ENCODE measurements around the gene RAE1.

The RAE1 gene

GRCh38 chr20:57317789-57318371 is 33.2 kb upstream of the RAE1 start:
- TF ChIP-seq GATA2 (IDR thresholded peaks at IDR 0.05; ENCODE audit: low read depth, low read length) (no peak), GATA3 (IDR thresholded peaks at IDR 0.05; ENCODE audit: low read depth, low read length) (no peak)

- no peak for TF ChIP-seq GATA2 (IDR thresholded peaks at IDR 0.05; ENCODE audit: low read depth, low read length)
- TF ChIP-seq GATA3 (IDR thresholded peaks at IDR 0.05; ENCODE audit: low read depth, low read length) = no peak
Observed at GRCh38 chr20:57319584-57319983, 31.5 kb upstream of the RAE1 start.

- TF ChIP-seq GATA2 (IDR thresholded peaks at IDR 0.05; ENCODE audit: low read depth, low read length) = no peak
- no peak for TF ChIP-seq GATA3 (IDR thresholded peaks at IDR 0.05; ENCODE audit: low read depth, low read length)
Observed at GRCh38 chr20:57320358-57320757, 30.7 kb upstream of the RAE1 start.

- TF ChIP-seq GATA2 (IDR thresholded peaks at IDR 0.05; ENCODE audit: low read depth, low read length) = no peak
- TF ChIP-seq GATA3 (IDR thresholded peaks at IDR 0.05; ENCODE audit: low read depth, low read length) = no peak
Observed at GRCh38 chr20:57321142-57321541, 29.9 kb upstream of the RAE1 start.

- no peak for TF ChIP-seq GATA3 (IDR thresholded peaks at IDR 0.05; ENCODE audit: low read depth, low read length)
- TF ChIP-seq GATA2 (IDR thresholded peaks at IDR 0.05; ENCODE audit: low read depth, low read length) = no peak
Observed at GRCh38 chr20:57322476-57322875, 28.6 kb upstream of the RAE1 start.

GRCh38 chr20:57323034-57323433 is 28.0 kb upstream of the RAE1 start:
- TF ChIP-seq GATA3 (IDR thresholded peaks at IDR 0.05; ENCODE audit: low read depth, low read length) (no peak), GATA2 (IDR thresholded peaks at IDR 0.05; ENCODE audit: low read depth, low read length) (no peak)

GRCh38 chr20:57325632-57326356 is 25.3 kb upstream of the RAE1 start:
- no peak for TF ChIP-seq GATA2 (IDR thresholded peaks at IDR 0.05; ENCODE audit: low read depth, low read length)
- TF ChIP-seq GATA3 (IDR thresholded peaks at IDR 0.05; ENCODE audit: low read depth, low read length) = no peak

- no peak for TF ChIP-seq GATA3 (IDR thresholded peaks at IDR 0.05; ENCODE audit: low read depth, low read length)
- no peak for TF ChIP-seq GATA2 (IDR thresholded peaks at IDR 0.05; ENCODE audit: low read depth, low read length)
Observed at GRCh38 chr20:57326667-57327455, 24.2 kb upstream of the RAE1 start.

- no peak for TF ChIP-seq GATA3 (IDR thresholded peaks at IDR 0.05; ENCODE audit: low read depth, low read length)
Observed at GRCh38 chr20:57327820-57328219, 23.2 kb upstream of the RAE1 start.

GRCh38 chr20:57329608-57330221 is 21.3 kb upstream of the RAE1 start, which contains the start of gene SPO11:
Gene SPO11 (plus strand): TSS chr20:57329803. CDS start chr20:57329868, 65 bp downstream.
- no peak for TF ChIP-seq GATA3 (IDR thresholded peaks at IDR 0.05; ENCODE audit: low read depth, low read length)
- TF ChIP-seq GATA2 (IDR thresholded peaks at IDR 0.05; ENCODE audit: low read depth, low read length) = no peak

- TF ChIP-seq GATA2 (IDR thresholded peaks at IDR 0.05; ENCODE audit: low read depth, low read length) (no peak), GATA3 (IDR thresholded peaks at IDR 0.05; ENCODE audit: low read depth, low read length) (no peak)
Observed at GRCh38 chr20:57330998-57331397, 20.1 kb upstream of the RAE1 start.

- no peak for TF ChIP-seq GATA3 (IDR thresholded peaks at IDR 0.05; ENCODE audit: low read depth, low read length)
- no peak for TF ChIP-seq GATA2 (IDR thresholded peaks at IDR 0.05; ENCODE audit: low read depth, low read length)
Observed at GRCh38 chr20:57332105-57333089, 18.7 kb upstream of the RAE1 start.

GRCh38 chr20:57335392-57335791 is 15.7 kb upstream of the RAE1 start:
- TF ChIP-seq GATA3 (IDR thresholded peaks at IDR 0.05; ENCODE audit: low read depth, low read length) = no peak
- TF ChIP-seq GATA2 (IDR thresholded peaks at IDR 0.05; ENCODE audit: low read depth, low read length) = no peak
